Urinary bladder (tissue), 4 donors: Measurements from ENCODE around the gene NRK. TPM values are rescaled to one million over a fixed set of nuclear protein-coding genes. Genes with fewer than 3 reads are reported as not detected.
"Not testable (repeated sequence)": the region's sequence is repeated elsewhere in the genome, so short reads cannot be mapped to it uniquely, and the experiment has no call there.

ENCODE experiments used
- DNase-seq: peaks from one replicate; pipeline ENCODE4 v3.0.0-alpha.2; 2015; ENCODE audit errors: extremely low spot score
- H3K27ac ChIP-seq: one replicate; pipeline ENCODE4 v1.5.1; 2013; ENCODE audit warnings: low read depth, mild to moderate bottlenecking, moderate library complexity
- H3K36me3 ChIP-seq: one replicate; pipeline ENCODE4 v1.6.1; 2013; ENCODE audit warnings: mild to moderate bottlenecking, moderate library complexity; ENCODE audit not compliant: insufficient read depth
- H3K4me1 ChIP-seq: one replicate; pipeline ENCODE4 v1.6.1; 2013; ENCODE audit warnings: mild to moderate bottlenecking, moderate library complexity; ENCODE audit not compliant: insufficient read depth
- H3K4me3 ChIP-seq: one replicate; pipeline ENCODE4 v1.5.1; 2013; ENCODE audit warnings: low read depth, low read length
- WGBS: extraction: QIAGEN DNeasy Blood & Tissue Kit; methylation state at CpG from one replicate; pipeline ENCODE4 v1.1.7; 2013; 5-methylcytosine and 5-hydroxymethylcytosine counted together
- polyA plus RNA-seq: library from polyadenylated mRNA; stranded (reverse); fragments of 200-250 nt; gene quantifications from one replicate; pipeline ENCODE4 v1.2.3, GENCODE V29; 2013
- total RNA-seq: library from RNA; depleted of rRNA; stranded (reverse); fragments of >200 nt; gene quantifications from one replicate; pipeline ENCODE4 v1.2.3, GENCODE V29; 2014
- donor health status: healthy with polysubstance abuse.
- donor health status: healthy.

The NRK gene
- total and polyA plus RNA-seq, 2 donors = 0.34 to 118 TPM

DNA sequence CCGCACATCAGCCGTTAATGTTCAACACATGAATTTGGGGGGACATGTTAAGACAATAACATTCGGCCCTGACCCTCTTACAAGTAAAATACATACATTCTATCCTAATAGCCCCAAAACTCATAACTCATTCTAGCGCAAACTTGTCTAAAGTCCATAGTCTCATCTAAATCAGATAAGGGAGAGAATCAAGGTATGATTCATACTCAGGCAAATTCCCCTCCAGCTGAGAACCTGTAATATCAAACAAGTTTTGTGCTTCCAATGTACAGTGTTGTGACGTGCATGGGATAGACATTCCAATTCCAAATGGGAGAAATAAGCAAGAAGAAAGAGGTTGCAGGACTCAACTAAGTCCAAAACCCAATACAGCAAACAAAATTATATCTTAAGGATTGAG is 147.1 kb downstream of the NRK start:
- no peaks in the 10 kb centered on the region for H3K4me1 ChIP-seq
- no peaks in the 10 kb centered on the region for H3K36me3 ChIP-seq
- DNase-seq = no peak
- 87% methylated on average over 5 of the region's 5 CpGs for WGBS
- H3K27ac ChIP-seq = no peak overlapping the region
- H3K4me3 ChIP-seq = no peak overlapping the region

DNA sequence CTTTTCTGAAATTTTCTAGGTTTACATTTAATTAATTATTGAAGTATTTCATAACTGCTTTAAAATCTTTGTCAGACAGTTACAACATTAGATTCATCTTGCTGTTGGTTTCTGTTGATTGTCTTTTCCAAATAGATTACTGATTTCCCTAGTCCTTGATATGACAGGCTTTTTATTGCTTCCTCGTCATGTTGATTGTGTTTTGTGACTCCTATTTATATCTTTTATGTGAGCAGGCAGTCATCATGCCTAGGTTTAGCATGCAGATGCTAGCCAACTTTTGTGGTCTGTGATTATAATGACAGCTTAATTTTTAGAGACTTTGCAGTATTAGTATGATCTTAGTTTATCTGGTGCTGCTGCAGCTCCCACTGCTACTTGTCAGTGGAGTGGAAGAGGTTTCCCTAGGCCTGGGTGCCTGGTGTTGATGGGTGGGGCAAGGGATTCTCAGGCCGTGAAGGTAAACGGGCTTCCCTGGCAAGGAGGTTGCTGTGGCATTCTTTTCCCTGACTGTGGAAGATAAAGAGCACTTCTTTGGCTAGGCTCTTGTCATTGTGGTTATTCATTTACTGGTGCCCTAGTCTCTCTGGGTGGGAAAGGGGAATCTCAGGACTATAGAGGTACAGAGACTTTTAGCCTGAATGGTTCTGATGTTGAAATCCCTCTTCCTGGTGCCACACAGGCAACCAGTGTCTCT is 150.5 kb downstream of the NRK start:
- Histone ChIP-seq H3K27ac (no peak overlapping the region), H3K36me3 (no peaks in the 10 kb centered on the region), H3K4me3 (no peak overlapping the region), H3K4me1 (no peaks in the 10 kb centered on the region)
- DNase-seq = no peak
- WGBS = 30% methylated on average over 3 of the region's 3 CpGs

DNA sequence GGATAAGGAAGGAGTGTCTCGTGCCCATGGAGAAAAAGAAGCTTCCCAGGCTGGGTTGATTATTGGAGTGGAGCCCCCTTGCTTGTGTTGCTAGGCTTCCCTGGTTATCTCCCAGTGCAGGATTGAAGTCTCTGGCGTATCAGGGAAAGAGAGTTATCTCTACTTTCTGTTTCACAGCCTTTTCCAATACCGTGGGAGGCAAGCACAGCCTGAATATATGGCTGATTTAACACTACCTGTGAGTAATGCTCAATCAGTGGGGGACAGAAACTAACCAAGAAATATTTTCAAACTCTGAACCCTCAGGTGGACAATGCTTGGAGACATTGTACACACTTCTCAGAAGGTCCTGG is 151.0 kb downstream of the NRK start:
- Histone ChIP-seq H3K27ac (no peak overlapping the region), H3K4me3 (no peak overlapping the region), H3K36me3 (no peaks in the 10 kb centered on the region), H3K4me1 (no peaks in the 10 kb centered on the region)
- 48% methylated on average over 3 of the region's 3 CpGs for WGBS
- no peak for DNase-seq

DNA sequence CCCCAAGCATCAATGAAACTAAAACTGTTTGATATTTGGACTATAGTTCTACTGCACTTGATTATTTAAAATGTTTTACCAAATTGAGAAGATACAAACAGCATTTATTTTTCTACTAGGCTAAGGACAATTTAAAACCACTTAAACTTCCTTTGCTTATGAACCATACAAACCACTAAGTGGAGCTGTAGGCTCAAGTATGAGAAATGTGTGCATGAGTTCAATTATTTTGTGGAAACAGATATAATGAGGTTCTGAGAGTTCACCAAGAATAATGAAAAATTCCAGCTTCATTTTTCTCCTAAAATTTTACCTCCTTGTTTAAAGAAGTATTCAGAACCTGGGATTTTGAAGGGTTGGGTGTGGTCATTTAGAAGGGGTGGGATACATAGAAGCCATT is 153.0 kb downstream of the NRK start:
- no peak overlapping the region for H3K27ac ChIP-seq
- H3K4me3 ChIP-seq = no peak overlapping the region
- no peak for DNase-seq
- no peaks in the 10 kb centered on the region for H3K4me1 ChIP-seq
- H3K36me3 ChIP-seq = no peaks in the 10 kb centered on the region

DNA sequence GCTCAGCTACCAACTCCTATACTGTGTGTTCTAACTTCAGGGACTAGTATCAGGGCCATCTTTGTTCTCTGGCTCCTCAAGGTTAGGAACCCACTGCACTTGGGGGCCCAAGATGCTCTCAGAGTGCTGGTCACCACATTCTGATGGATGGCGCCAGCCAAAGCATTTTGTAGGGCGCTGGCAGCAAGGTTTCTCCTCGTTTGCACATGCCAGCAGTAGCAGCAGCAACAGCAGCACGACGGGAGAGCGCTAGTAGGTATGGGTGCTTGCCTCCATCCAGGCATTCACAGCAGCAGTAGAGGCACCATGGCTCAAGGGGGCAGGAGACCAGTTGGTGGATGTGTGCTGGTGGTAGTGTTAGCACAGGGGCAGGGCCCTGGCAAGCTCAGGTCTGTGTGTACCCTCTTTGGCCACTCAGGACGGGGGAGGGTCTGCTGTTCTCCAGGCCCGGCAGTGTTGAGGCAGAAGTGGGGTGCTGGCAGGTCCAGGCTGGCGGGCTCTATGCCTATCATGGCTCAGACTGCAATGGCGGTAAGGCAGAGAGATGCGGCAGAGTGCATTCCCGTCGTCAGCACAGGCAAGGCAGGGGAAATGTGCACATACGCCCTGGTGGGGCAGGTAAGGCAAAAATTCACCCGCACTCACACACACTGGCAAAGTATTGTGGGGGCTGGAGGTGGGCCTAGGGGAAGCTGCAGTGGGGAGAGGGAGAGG is 159.6 kb downstream of the NRK start:
- Histone ChIP-seq H3K27ac (no peak overlapping the region), H3K36me3 (no peaks in the 10 kb centered on the region), H3K4me3 (no peak overlapping the region), H3K4me1 (no peaks in the 10 kb centered on the region)
- 91% methylated on average over 15 of the region's 15 CpGs for WGBS
- no peak for DNase-seq

DNA sequence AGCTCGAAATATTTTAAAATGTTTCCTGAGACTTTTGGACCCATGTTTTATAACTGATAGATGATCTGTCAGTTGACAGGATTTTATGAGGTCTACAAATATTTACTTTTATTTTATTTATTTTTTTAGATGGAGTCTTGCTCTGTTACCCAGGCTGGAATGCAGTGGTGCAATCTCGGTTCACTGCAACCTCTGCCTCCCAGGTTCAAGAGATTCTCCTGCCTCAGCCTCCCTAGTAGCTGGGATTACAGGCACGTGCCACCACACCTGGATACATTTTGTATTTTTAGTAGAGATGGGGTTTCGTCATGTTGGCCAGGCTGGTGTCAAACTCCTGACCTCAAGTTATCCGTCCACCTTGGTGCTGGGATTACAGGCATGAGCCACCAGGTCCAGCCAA is 166.1 kb downstream of the NRK start:
- H3K4me3 ChIP-seq, DNase-seq, H3K27ac ChIP-seq, H3K4me1 ChIP-seq, H3K36me3 ChIP-seq: not testable (repeated sequence)
- WGBS = 74% methylated on average over 5 of the region's 5 CpGs

DNA sequence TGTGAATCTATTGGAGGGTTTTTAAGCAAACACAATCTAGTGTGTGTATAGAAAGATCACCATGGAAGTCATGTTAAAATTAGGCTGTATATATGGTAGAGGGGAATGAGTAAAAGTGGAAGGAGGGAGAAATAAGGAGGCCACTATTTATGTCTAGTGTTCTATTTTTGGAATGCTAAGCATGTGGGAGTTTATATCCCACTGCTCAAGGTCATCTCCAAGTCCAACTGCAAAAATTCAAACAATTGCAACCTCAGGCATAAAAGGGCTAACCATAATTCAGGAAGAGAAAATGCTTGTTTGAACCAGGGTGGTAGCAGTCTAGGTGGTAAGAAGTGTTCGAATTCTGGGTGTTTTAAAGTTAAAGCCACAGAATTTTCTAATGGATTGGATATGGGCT is 177.0 kb downstream of the NRK start:
- H3K4me3 ChIP-seq = no peak overlapping the region
- 59% methylated on average over 1 of the region's 1 CpG for WGBS
- DNase-seq = no peak
- no peak overlapping the region for H3K27ac ChIP-seq
- no peaks in the 10 kb centered on the region for H3K36me3 ChIP-seq
- H3K4me1 ChIP-seq = no peaks in the 10 kb centered on the region

DNA sequence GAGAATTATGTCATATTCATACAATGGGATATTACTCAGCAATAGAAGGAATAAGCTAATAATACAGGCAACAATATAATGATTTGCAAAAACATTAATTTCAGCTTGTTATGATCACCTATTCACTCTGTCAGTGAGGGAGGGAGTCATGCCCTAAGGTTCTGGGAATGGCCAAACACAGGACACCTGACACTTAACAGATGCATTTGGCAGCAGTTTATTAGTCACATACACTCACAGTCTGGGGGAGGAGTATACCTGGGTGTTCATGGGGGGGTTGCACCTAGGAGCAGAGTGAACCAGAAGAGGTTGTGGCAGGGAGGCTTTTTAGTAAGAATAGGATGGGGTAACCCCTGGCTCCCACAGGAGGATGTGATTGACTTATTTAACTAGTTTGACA is 177.9 kb downstream of the NRK start:
- no peaks in the 10 kb centered on the region for H3K36me3 ChIP-seq
- DNase-seq = no peak
- H3K27ac ChIP-seq = no peak overlapping the region
- no peaks in the 10 kb centered on the region for H3K4me1 ChIP-seq
- H3K4me3 ChIP-seq = no peak overlapping the region

DNA sequence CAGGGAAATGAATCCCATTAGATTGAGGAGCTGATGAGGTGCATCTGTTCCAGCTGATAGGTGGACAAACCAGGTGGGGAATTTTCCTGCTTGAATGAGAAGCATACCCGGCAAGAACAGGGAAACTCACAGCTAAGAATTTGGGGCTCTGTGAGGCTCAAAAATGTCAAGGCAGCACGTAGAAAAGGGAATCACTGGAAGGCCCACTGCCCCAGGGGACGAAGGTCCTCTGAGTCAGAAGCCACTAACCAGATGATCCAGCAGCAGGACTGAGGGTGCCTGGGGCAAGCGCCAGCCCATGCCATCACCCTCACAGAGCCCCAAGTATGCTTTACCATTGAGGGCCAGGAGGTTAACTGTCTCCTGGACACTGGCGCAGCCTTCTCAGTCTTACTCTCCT is 178.3 kb downstream of the NRK start:
- 86% methylated on average over 5 of the region's 5 CpGs for WGBS
- H3K4me1 ChIP-seq, H3K36me3 ChIP-seq, H3K4me3 ChIP-seq, H3K27ac ChIP-seq, DNase-seq: not testable (repeated sequence)

DNA sequence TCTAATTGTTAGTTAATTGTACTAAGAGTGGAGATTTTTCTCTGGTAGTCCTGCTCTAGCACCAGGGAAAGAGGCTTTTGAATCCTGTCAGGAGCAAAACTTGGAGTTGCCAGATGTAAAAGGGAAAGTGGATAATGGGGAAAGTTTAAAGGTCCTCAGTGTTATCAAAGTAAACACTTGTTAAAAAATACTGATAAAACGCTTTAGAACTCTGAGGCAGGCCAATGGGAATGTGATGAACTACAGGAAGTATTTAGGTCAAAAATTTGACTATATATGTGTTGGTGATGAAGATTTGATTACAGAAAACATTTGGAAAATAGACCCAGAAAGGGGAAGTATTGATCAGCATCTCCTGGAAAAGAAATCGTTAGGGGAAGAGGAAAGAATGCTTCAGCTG is 183.3 kb downstream of the NRK start:
- Histone ChIP-seq H3K4me3 (no peak overlapping the region), H3K36me3 (no peaks in the 10 kb centered on the region), H3K4me1 (no peaks in the 10 kb centered on the region), H3K27ac (no peak overlapping the region)
- WGBS = 36% methylated on average over 2 of the region's 2 CpGs
- DNase-seq = no peak

DNA sequence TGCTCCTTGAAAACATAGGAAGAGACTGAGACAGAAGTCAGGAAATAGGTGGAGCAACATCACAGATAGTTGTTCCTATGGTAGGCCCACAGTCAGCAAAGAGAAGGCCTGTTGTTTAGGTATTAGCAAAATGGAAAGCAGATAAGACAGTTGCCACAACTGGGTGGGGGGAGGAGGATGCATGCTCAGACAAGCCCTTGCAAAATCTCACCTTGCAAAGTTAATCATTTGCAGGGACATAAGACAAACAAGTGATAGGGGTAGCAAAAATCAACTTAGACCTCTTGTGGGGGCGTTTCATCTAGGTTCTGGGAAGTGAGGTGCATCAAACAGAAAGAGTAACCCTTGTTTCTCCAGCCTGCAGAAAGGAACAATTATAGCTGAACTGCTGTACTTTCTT is 185.5 kb downstream of the NRK start:
- Histone ChIP-seq H3K4me1 (no peaks in the 10 kb centered on the region), H3K36me3 (no peaks in the 10 kb centered on the region), H3K4me3 (no peak overlapping the region), H3K27ac (no peak overlapping the region)
- WGBS = 19% methylated on average over 1 of the region's 1 CpG
- DNase-seq = no peak

Other genes with a start within 250 kb of the NRK start
- not detected for gene SERPINA7, start 216.2 kb downstream of the NRK start, total RNA-seq
- gene SERPINA7, start 216.2 kb downstream of the NRK start, polyA plus RNA-seq = 0.16 TPM